HCT116 (cell line): ENCODE measurements around the gene TOM1L1. TPM values are rescaled to one million over a fixed set of nuclear protein-coding genes. Genes with fewer than 3 reads are reported as not detected.

Source experiments
- ATAC-seq: fragments of 200-7000 bp; cut with Tn5 transposase; 2 replicates; pipeline ENCODE4 v1.9.1; 2020; ENCODE audit warnings: mild to moderate bottlenecking, moderate library complexity
- BruUV-seq: library from RNA; stranded (reverse); fragments of 400-500 nt; replicated peaks from 2 replicates; lab custom pipeline; 2021; lab: Mats Ljungman, UMichigan
- CTCF ChIA-PET: fragments of 300-600 bp; sonication (Branson Sonifier 250); formaldehyde crosslinking; loops from one replicate; lab custom pipeline; 2021; ENCODE audit warnings: antibody characterized with exemption; lab: Charles Lee
- POLR2A ChIA-PET: fragments of 300-600, 350-600 bp; sonication (Branson Sonifier 250); formaldehyde crosslinking; loops from one replicate; lab custom pipeline; 2021; ENCODE audit warnings: antibody characterized with exemption; lab: Charles Lee
- RAD21 ChIA-PET, 2 experiments: fragments of 300-600 bp; sonication (Branson Sonifier 250); formaldehyde crosslinking; loops; one replicate each; lab custom pipeline; 2023; ENCODE audit warnings: low total read pairs in 2 of 2; ENCODE audit not compliant: uncharacterized antibody in 2 of 2, unreplicated experiment in 2 of 2, low non-redundant PET in 1 of 2; lab: Charles Lee
- DNase-seq: peaks from one replicate; pipeline ENCODE4 v3.0.0-alpha.2; 2010; ENCODE audit warnings: low read depth, low spot score
- H2AFZ ChIP-seq: fragments of 200-600 bp; shearing (Covaris generic), sonication (generic); 2 replicates; pipeline ENCODE4 v1.6.1; 2017; ENCODE audit warnings: low read depth, mixed run types, mixed read lengths, antibody characterized with exemption, low read length; ENCODE audit not compliant: poor library complexity, severe bottlenecking
- H3K27ac ChIP-seq: 2 replicates; pipeline ENCODE4 v1.5.1; 2012; ENCODE audit warnings: low read depth, low read length
- H3K27me3 ChIP-seq: fragments of 200-600 bp; sonication (generic); 2 replicates; pipeline ENCODE4 v1.6.1; 2016; ENCODE audit warnings: mixed run types, low read length, mixed read lengths; ENCODE audit not compliant: insufficient read depth
- H3K36me3 ChIP-seq, 2 experiments: fragments of 200-500 bp in 1 of 2; fragments of 200-600 bp in 1 of 2; sonication (Bioruptor generic) in 1 of 2; sonication (generic) in 1 of 2; 2 replicates each; pipeline versions ENCODE4 v1.5.1 to v1.6.1; 2014 to 2016; ENCODE audit warnings: low read length in 2 of 2, inconsistent platforms in 1 of 2, mixed read lengths in 1 of 2, mixed run types in 1 of 2; ENCODE audit not compliant: insufficient read depth in 2 of 2, control insufficient read depth in 1 of 2
- H3K4me1 ChIP-seq, 2 experiments: fragments of 200-600 bp in 1 of 2; sonication (generic) in 1 of 2; 2 replicates each; pipeline versions ENCODE4 v1.5.1 to v1.6.1; 2012 to 2017; ENCODE audit warnings: low read length in 2 of 2, inconsistent platforms in 1 of 2, mild to moderate bottlenecking in 1 of 2, mixed read lengths in 1 of 2, mixed run types in 1 of 2, moderate library complexity in 1 of 2; ENCODE audit not compliant: insufficient read depth in 2 of 2, control insufficient read depth in 1 of 2
- H3K4me2 ChIP-seq: fragments of 200-600 bp; sonication (generic); 2 replicates; pipeline ENCODE4 v1.6.1; 2017; ENCODE audit warnings: mixed run types, low read length, mixed read lengths
- H3K4me3 ChIP-seq, 2 experiments: fragments of 200-600 bp in 1 of 2; sonication (generic) in 1 of 2; replicated peaks in 1 of 2; 2 replicates each; pipeline ENCODE4 v1.5.1; 2011 to 2016; ENCODE audit warnings: low read length in 2 of 2, control low read depth in 1 of 2, low read depth in 1 of 2, mild to moderate bottlenecking in 1 of 2, mixed read lengths in 1 of 2, mixed run types in 1 of 2
- H3K79me2 ChIP-seq: fragments of 200-600 bp; sonication (generic); 2 replicates; pipeline ENCODE4 v1.6.1; 2017; ENCODE audit warnings: mild to moderate bottlenecking, mixed run types, low read length, moderate library complexity, mixed read lengths; ENCODE audit not compliant: insufficient read depth
- H3K9ac ChIP-seq: fragments of 200-600 bp; sonication (generic); 2 replicates; pipeline ENCODE4 v1.6.1; 2016; ENCODE audit warnings: low read length, mixed read lengths
- H3K9me2 ChIP-seq: fragments of 200-600 bp; sonication (generic), shearing (Covaris generic); 2 replicates; pipeline ENCODE4 v1.6.1; 2017; ENCODE audit warnings: mixed run types, mild to moderate bottlenecking, moderate library complexity; ENCODE audit not compliant: insufficient read depth
- H3K9me3 ChIP-seq, 2 experiments: fragments of 200-500 bp in 1 of 2; fragments of 200-600 bp in 1 of 2; sonication (Bioruptor generic) in 1 of 2; sonication (generic) in 1 of 2; 2 replicates each; pipeline ENCODE4 v1.6.1; 2014 to 2017; ENCODE audit warnings: low read length in 2 of 2, mixed read lengths in 2 of 2, inconsistent platforms in 1 of 2, low read depth in 1 of 2, mild to moderate bottlenecking in 1 of 2, mixed run types in 1 of 2, moderate library complexity in 1 of 2; ENCODE audit not compliant: control insufficient read depth in 1 of 2, insufficient read depth in 1 of 2
- H4K20me1 ChIP-seq: fragments of 200-600 bp; sonication (generic), shearing (Covaris generic); 2 replicates; pipeline ENCODE4 v1.6.1; 2017; ENCODE audit warnings: mixed run types, mild to moderate bottlenecking, moderate library complexity; ENCODE audit not compliant: insufficient read depth
- CTCF ChIP-seq, 3 experiments: fragments of 200-600 bp in 1 of 3; sonication (generic) in 1 of 3; IDR thresholded peaks in 2 of 3; conservative IDR thresholded peaks in 1 of 3; 2 replicates each; pipeline ENCODE4 v1.5.1; 2012 to 2017; ENCODE audit warnings: low read depth in 2 of 3, low read length in 2 of 3, antibody characterized with exemption in 1 of 3, borderline replicate concordance in 1 of 3, control low read depth in 1 of 3, mild to moderate bottlenecking in 1 of 3, mixed read lengths in 1 of 3, mixed run types in 1 of 3, moderate library complexity in 1 of 3; ENCODE audit not compliant: insufficient read depth in 1 of 3
- EGR1 ChIP-seq: IDR thresholded peaks from 2 replicates; pipeline ENCODE4 v1.6.1; 2012; ENCODE audit warnings: low read depth
- EZH2 ChIP-seq: fragments of 200-600 bp; sonication (generic); IDR thresholded peaks from 2 replicates; pipeline ENCODE4 v1.6.1; 2017; ENCODE audit warnings: antibody characterized with exemption, mixed run types
- EZH2phosphoT487 ChIP-seq: fragments of 200-600 bp; IDR thresholded peaks from 2 replicates; pipeline ENCODE4 v1.6.1; 2018; ENCODE audit warnings: antibody characterized with exemption, borderline replicate concordance
- FOSL1 ChIP-seq: IDR thresholded peaks from 2 replicates; pipeline ENCODE4 v1.6.1; 2012; ENCODE audit warnings: low read depth
- JUND ChIP-seq: IDR thresholded peaks from 2 replicates; pipeline ENCODE4 v1.6.1; 2012
- POLR2A ChIP-seq: IDR thresholded peaks from 2 replicates; pipeline ENCODE4 v1.7.0; 2011; ENCODE audit warnings: borderline replicate concordance; ENCODE audit not compliant: insufficient read depth, insufficient read length; ENCODE audit errors: extremely low read depth
- REST ChIP-seq: IDR thresholded peaks from 2 replicates; pipeline ENCODE4 v1.6.1; 2012; ENCODE audit warnings: low read depth
- SIN3A ChIP-seq: IDR thresholded peaks from 2 replicates; pipeline ENCODE4 v1.6.1; 2012; ENCODE audit warnings: low read depth
- SP1 ChIP-seq: IDR thresholded peaks from 2 replicates; pipeline ENCODE4 v1.6.1; 2012; ENCODE audit warnings: low read depth
- ZFX ChIP-seq: fragments of 450-650 bp; IDR thresholded peaks from 2 replicates; pipeline ENCODE4 v1.6.1; 2017
- intact Hi-C: fragments of 100-400 bp; cut with micrococcal nuclease; formaldehyde crosslinking; loops from 2 replicates; pipeline ENCODE4 v1.10.0; 2022
- total RNA-seq: library from RNA; stranded (reverse); gene quantifications from one replicate; pipeline ENCODE4 v1.2.1, GENCODE V29; 2021; ENCODE audit not compliant: unreplicated experiment

TOM1L1 gene
- total RNA-seq, 1 experiment from 2014 or later, result 70.8 TPM

- TF ChIP-seq CTCF (IDR thresholded peaks at IDR 0.05 in 2 of 3, conservative IDR thresholded peaks at IDR 0.05 in 1 of 3; ENCODE audit: borderline replicate concordance in 1 of 3, insufficient read depth in 1 of 3, low read depth in 2 of 3, low read length in 2 of 3), result no peak
- no peak for TF ChIP-seq POLR2A
- no peak for TF ChIP-seq SIN3A
- no peak for TF ChIP-seq REST
- TF ChIP-seq SP1, result no peak
- no peak for TF ChIP-seq EZH2
- TF ChIP-seq EGR1, result no peak
- no peak for TF ChIP-seq ZFX
- TF ChIP-seq EZH2phosphoT487, result no peak
- TF ChIP-seq FOSL1, result no peak
- no peak for TF ChIP-seq JUND
- DNase-seq, result no peak
- no peaks in the 10 kb centered on the region for H3K9me3 ChIP-seq
- no peak overlapping the region for H3K4me2 ChIP-seq
- no peaks in the 10 kb centered on the region for H4K20me1 ChIP-seq
- no peak overlapping the region for H3K9ac ChIP-seq
- intact Hi-C loops, result no loop called here
- BruUV-seq, result no TSS peak
- H3K79me2 ChIP-seq, result no peaks in the 10 kb centered on the region; the same call in 1 of the 2 replicates
- H3K27ac ChIP-seq, result no peak overlapping the region
- H3K27me3 ChIP-seq, result no peaks in the 10 kb centered on the region
- ChIA-PET POLR2A (no interaction called here), RAD21 (no interaction called here), CTCF (interaction anchor here (1.4 kb wide), 1 partner anchor 8 kb away, joined by 5 read pairs; no protein-coding TSS in a partner anchor)
- ATAC-seq, result no peak
- no peaks in the 10 kb centered on the region for H3K9me2 ChIP-seq
- H3K4me1 ChIP-seq, result peaks cover 11 to 18% of the 10 kb centered on the region in 2 experiments; a peak in 3 of 4 replicates
- H3K36me3 ChIP-seq, result no peaks in the 10 kb centered on the region; a peak in 1 of 4 replicates
- no peak overlapping the region for H2AFZ ChIP-seq
- no peak overlapping the region for H3K4me3 ChIP-seq
These were observed 1.5 kb upstream of the TOM1L1 start for GRCh38 chr17:54899201-54899600.
